ENCODE results near the gene SCARB1.

Gene SCARB1

DNA sequence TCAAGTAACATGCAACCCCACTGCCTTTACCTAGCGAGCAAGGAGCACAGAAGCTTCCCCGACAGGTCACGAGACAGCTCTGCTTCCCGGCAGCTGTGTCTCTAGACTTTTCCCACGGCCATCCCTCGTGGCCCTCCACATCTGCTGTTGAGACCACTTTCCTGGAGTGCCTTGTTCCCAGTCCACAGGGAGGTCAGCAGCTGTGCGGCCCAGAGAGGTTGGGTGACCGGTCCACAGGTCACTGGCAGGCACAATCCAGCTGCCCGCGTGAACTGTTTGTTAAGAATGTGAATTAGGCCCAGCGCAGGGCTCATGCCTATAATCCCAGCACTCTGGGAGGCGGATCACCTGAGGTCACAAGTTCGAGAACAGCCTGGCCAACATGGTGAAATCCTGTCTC lies 71.5 kb downstream of the SCARB1 start:
- DNase-seq: no peak

DNA sequence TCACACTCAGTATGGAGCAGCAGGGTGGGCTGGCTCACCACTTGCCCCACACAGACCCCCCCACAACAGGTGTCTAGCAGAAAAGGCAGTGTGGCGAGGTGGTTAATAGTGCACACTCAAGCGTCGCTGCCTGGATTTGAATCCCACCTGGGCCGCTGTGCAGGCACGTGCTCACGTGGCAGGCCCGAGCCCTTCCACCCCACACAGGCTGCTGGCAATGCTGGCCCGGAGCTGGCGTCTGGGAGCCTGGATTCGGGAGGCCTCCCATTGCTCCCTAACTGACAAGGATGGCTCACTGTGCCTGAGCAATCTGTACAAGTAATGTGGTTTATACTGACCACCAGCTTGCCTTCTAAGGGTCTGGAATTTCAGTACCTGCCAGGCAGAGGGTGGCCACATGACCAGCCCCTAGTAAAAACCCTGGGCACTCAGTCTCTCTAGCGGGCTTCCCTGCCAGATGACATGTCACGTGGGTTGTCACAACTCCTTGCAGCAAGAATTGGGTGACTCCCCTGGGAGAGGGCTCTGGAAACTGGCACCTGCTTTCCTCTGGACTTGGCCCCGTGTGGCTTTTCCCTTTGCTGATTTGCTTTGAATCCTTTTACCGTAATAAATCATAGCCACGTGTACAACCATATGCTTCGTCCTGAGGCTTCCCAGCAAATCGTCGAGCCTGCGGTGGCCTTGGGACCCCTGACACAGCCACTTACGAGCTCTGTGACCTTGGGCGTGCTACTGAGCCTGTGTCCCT lies 72.8 kb downstream of the SCARB1 start:
- DNase-seq: no peak

DNA sequence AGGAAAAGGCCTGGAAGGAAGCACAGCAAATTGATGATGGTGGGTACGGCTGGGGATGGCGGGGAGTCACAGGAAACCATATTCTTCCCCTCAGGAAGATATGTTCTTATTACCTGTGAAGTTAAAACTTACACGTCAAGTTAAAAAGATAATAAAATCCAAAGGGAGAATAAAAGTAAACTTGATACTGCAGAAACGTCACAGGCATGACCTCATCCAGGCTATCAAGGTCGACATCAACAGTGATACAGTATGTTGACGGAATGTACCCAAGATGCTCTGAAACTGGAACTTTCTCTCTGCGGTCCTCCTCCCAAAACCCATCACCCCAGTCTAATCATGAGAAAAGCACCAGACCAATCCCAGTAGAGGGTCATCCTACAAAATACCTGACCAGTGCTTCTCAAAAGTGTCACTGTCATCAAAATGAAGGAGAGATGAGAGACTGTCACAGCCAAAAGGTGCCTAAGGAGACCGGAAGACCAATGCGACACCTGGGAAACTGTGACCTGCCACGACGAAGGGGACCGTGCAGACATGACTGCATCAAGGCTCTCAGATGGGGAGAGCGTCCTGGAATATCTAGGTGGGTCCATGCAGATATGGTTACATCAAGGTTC lies 74.6 kb downstream of the SCARB1 start:
- DNase-seq: no peak

DNA sequence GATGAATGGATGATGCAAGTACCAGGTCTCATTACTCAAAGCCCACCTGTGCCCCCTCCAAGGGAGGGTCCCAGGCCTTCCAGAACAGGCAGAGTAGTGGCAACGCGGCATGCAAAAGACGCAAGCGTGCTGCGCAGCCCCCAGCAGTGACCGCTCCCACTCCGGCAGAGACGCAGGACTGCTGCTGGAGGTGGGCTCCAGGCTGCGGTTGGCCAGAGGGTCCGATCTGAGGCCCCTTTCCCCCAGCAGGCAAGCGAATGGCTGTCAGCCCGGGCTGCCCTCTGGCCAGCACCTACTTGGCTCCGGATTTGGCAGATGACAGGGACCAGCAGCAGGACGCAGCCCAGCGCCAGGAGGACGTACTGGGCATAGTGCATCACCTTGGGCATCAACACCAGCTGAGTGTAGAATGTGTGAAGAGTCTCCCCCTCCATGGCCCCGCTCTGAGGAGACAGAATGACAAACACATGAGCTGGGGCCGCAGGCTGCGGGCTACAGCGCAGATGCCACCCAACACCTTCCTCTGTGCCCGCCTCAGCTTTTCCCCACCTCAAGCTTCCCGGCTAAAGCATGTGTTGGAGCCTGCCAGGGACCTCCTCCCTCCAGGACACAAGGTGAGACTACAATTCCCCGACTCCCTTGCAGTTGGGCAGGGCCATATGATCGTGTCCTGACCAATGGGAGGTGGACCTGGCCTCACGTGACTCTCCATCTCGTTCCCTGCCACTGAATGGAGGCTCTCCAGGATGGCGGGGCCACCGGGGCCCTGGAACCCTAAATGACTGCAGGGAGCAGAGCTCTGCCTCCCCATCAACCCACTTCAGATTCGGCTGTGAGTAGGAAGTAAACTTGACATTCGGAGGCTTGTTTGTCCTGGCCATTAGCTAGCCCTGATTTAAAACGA lies 77.4 kb downstream of the SCARB1 start:
- peak; percentile 98 for DNase-seq

DNA sequence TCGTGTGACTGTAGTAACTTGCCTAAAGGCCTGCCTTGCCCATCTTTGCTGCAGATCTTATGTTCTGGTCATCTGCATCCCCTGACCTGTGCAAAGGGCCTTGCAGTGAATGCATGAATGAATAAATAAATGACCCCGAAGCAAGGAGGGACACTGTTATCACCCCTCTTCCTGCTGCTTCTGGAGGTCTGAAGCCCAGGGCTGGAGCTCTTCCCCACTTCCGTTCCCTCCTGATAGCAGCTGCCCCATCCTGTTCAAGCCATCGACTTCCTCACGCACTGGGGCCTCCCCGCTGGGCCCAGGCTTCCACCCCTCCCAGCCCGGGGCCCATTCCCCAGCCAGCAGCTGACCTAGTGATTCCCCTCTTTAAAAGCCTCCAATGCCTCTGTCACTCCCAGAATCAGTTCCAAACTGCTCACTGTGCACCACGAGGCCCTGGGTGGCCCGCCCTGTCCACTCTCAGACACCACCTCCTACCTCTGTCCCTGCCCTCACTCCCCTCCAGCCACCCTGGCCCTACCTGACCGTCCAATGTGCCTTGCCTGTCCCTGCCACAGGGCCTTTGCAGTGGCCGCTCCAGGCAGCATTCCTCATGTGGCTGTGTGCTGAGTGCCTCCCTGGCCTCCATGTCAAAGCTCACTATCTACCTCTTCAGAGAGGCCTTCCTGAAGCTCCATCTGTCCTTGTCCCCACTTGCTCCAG lies 78.6 kb downstream of the SCARB1 start:
- DNase-seq: no peak

DNA sequence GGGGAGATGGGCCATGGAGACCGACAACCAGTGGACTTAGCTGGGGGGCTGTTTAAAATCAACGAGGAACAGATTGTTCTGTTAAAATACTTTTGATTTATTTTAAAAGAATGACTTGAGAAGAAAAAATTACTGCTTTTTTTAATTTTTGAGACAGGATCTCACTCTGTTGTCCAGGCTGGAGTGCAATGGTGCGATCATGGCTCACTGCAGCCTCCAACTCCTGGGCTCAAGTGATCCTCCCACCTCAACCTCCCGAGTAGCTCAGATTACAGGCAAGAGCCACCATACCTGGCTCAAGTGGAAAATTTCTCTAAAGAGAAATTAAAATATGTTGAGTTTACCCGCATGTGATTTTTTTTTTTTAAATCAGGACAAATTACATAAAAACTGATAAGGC lies 80.6 kb downstream of the SCARB1 start:
- DNase-seq: no peak

DNA sequence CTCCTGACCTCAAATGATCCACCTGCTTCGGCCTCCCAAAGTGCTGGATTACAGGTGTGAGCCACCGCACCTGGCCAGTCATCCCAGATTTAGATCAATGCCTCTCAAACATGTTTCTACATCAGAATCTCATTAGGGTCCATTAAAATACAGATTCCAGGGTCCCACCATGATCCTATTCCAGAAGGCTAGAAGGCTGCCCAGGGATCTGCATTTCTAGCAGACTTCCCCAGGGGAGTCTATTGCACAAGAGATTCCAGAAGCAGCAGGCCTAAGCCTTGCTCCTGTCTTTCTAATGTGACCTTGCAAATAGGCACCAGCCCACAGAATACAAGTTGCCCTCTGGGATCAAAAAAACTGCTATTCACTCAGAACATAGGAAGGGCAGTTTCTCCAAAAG lies 81.5 kb downstream of the SCARB1 start:
- no peak for DNase-seq

DNA sequence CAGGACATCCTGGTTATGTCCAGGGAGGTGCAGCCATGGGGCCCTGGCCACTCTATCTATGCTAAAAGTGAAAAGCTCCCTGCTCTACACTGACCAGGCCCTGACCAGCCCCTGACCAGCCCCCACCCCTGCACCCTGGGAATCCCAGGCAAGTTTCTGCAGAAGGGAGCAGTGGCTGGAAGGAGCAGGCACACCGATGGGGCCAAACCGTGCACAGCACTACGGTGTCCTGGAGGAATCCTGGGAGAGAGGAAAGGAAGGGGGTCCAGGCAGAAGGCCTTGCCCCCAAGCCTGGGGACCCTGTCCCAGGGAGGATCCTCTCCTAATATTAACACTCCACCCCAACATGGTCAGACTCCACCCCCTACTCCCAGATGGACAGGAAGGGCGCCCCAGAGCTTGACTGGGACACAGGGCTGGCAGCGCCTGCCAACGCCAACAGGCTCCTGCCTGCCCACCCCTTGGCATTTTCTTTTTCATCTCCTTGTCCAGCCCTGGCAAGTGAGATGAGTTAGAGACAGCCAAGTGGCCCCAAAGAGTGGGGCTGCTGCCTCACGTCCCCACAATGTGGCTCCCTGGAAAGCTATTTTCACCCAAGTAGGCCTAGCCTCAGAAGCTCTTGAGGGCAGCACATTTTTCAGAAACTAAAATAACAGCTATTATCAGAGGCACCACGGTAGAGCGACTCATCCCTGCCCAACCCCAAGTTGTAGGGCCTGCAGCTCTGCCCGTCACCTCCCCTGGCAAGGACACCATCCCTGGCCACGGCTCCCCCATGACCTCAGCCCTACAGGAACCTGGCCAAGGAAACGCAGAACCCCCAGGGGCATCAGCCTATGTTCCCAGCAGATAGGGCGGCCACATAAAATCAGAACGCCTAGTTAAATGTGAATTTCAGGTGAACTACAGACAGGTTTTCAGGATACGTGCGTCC lies 82.6 kb downstream of the SCARB1 start:
- no peak for DNase-seq

DNA sequence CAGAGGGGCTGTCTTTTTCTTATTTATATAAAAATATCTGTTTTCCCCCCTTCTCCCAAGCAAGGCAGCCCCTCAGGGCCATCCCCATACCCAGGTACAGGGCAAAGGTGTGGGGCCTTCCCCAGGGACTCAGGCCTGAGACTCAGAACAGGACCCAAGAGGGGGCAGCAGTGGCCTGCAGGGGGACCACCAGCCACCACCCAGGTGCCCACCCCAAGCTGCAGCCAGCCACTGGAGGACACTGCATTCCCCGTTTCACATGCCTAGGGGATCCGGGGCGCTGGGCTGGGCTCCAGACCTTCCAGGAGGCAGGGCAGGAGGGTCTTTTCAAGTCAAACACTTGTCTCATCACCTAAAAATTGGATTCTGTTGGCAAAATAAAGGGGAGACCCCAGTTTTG lies 83.3 kb downstream of the SCARB1 start:
- no peak for DNase-seq

DNA sequence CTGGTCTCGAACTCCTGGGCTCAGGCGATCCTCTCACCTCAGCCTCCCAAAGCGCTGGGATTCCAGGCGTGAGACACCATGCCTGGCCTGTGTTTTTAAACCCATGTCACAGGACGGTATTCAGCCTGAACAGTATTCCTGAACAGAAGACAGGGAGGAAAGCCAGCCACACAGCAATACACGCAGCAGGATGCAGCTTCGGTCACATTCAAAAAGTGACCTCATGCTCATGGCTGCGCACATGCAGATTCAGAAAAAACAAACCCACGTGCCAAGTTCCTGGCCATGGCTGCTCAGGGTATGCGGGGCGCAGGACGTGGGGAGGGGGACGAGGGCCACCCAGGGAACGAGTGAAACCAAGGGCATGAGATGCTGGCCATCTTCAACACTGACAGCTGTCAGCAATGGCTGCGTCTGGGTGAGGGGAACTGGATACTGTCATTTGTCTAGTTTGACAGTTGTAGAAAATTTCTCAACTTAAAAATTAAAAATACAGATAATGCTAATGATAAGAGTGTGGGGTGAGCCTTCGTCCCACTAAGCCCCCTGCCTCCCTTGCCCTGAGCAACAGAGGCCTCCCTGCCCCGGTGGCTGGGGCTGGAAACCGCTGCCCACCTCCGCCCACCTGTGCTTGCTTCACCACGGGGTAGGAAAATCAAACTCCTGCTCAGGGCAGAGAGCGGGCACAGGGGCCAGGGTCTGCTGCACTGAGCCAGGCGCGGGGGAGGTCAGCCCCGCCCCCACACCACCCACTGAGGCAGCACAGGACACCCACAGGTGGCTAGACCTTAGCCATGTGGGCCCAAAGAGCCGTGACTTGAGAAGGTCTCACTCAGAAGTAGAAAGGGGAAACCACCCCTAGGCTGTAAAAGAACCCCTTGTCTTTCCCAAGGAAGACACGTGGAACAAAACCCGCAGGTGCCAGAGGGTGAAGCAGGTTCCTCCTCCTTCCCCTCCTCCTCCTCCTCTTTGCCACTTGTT lies 84.2 kb downstream of the SCARB1 start:
- DNase-seq: no peak

DNA sequence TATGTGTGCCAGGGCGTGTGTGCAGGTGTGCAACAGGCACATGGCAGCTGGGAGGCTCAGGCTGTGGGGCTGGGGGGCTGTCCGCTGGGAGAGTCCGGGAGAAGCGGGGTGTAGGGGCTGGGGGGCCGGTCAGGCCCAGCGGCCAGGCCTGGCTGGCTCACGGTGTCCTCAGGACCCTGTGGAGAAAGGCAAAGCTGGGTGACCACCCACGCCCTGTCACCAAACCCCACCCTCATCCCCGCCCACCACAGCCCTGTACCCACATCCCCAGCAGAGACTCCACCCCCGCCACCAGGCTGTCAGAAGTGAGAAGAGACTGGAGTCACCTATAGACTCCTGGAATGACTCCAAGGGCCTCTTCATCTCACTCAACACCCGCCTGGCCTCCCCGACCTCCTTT lies 85.3 kb downstream of the SCARB1 start:
- no peak for DNase-seq

DNA sequence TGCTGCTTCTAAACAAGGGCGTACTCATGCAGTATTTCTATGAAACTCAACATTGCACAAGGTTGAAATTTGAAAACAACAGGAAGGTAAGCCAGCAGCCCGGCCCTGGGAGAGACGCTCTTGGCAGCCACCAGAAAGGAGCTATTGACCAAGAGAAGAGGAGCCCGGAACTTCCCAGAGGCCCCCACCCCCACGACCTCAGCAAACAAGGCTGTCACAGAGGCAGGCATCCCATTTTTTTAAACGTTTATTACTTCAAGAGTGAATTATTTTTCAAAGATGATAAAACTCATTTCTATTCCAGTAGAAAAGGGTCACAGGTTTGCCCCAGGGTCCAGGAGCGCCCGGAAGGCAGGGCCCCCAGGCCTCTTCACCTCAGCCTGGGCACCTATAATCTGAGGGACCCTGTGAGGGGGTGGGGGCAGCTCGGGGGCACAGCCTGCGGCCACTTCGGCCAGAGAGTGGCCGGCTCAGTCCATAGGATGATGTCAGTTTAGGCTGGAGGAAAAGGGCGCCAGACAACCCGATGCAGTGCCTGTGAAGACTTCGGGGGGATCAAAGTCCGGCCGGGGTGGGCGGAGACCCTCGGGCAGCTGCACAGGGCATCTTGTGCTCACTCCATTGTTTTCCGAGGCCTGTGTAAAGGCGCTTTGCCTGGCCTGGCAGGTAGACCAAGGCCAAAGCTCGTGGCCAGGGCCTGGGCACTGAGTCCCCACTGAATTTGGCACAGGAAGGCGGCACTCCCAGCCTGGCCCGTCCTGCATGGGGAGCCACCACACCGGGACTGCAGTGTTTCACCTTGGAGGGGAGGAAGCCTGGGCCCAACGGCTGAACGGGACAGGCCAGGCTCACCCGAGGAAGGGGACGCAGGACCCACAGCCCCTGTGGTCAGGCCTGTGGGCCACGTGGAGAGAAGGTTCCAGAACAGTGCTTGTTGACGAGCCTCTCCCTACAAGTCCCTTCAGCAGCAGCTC lies 86.0 kb downstream of the SCARB1 start:
- DNase-seq: no peak

DNA sequence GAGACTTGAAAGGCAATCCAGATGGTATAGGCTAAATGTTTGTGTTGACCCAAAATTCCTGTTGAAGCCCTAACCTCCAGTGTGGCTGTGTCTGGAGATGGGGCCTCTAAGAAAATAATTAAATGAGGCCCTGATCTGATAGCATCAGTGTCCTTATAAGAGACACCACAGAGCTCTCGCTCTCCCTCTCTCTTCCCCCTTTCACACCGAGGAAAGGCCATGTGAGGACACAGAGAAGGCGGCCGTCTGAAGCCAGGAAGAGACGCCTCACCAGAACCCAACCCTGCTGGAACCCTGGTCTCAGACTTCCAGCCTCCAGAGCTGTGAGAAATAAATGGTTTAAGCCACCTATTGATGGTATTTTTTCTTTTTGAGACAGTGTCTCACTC lies 87.5 kb downstream of the SCARB1 start:
- DNase-seq: no peak

DNA sequence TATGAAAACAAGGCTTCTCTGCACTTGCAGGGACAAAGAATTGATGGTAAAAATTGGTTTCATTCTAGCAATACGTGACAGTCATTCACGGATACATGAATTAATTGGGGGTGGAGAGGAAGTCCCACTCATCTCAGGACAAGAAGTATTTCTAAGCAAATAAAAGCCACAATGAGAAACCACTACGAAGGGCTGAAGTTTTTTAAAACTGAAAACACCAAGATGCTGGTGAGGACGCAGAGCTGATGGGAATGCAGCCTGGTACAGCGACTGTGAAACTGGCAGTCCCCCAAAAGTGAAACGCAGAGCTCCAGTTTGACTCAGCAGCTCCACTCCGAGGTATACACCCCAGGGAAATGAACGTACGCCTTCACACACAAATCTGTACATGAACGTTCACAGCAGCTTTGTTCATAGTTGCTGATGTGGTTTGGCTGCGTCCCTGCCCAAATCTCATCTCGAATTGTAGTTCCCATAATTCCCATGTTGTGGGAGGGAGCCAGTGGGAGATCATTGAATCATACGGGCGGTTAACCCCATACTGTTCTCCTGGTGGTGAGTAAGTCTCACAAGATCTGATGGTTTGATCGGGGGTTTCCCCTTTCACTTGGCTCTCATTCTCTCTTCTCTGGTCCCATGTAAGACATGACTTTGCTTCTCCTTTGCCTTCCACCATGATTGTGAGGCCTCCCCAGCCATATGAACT lies 89.0 kb downstream of the SCARB1 start:
- peak; percentile 65 for DNase-seq

DNA sequence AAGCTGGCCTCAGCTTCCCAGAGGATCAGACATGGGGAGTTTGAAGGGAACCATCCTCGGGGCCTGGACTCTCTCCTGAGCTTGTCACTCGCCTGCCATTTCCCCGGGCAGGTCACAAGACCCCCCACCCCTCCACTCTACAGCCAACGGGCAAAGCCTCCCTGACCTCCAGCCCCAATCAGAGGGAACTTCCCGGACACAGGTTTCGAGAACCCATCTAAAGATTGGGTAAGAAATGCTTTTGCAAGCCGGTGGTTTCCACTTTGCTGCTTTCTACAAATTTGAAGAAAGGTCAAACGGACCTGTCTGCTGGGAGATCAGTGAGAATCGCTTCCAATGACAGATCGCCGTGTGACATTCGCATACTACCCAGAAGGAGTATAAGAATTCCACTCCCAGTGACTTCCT lies 89.6 kb downstream of the SCARB1 start:
- no peak for DNase-seq

DNA sequence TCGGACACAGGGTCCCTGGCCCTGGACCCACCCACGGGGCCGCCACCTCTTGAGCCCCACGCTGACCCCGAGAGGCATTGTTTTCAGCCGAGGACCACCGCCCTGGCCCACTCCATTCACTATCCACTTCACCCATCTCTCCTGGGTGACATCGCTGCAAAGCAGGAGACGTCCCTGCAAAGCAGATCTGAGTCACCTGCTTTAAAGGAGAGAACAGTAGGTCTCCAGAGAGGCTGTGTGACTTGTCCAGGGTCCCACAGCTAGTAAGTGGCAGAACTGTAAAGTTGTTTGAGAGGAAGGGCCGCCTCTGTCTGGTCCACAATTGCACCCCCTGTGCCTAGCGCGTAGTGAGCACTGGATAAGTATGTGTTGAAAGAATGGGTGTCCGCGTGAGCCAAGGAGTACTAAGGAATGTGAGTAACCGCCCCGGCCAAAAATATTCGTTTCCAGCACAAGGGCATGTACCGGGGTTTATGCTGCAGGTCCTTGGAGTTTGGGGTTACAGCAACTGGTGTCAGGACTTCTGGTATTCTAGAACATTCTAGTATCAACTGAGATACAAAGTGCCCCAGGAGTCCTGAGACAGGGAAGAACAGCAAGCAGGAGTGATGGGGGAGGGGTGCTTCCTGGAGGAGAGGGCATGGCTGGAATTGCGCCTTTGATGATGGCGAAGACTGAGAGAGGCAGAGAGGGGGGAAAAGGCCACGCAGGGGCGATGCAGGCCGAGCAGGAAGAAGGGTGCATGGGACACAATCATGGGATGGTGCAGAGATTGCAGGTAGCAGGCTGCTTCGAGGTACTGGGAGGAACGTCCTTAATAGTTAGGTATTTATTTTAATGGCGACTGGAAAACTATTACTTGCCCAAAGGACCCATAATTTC lies 91.1 kb downstream of the SCARB1 start:
- no peak for DNase-seq

DNA sequence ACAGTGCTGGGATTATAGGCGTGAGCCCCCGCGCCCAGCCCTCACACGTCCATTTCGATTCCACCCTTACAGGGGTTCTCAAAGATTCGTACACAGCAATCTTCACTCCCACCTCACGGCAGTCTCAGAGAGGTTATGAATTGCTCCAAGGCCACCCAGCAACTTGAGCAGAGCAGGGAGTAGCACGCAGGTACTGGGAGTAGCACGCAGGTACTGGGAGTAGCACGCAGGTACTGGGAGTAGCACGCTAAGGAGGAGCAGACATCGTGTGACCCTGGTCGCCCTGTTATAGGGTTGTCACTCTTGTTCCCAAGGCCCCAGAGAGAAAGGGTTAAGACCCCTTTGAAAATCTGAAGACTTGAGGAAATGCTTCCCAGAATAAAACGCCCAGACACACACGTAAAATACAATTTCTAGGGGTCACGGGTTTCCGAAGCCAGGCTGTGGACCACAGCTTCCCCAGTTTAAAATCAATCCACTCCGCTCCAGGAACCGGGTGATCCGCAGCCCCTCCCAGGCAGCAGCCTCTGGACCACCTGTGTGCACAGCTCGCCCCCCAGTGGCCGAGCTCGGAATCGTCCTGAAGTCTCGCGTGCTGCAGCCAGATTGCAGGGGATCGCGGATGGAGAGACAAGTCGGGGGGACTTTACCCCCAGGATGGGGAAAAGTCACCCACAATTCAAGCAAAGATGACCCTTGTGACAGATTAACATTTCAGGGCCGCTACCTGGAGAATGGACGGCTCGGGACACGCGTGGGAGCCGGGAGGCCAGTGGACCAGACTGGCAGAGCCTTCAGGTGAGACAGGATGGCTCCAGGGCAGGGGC lies 92.0 kb downstream of the SCARB1 start:
- peak; percentile 93 for DNase-seq

Data from eye (tissue), 1 donor.